MM.1S (cell line): ENCODE results near the gene DIP2C.

Source experiments
- DNase-seq: peaks from one replicate; pipeline ENCODE4 v3.0.0-alpha.2; 2015
- H2AFZ ChIP-seq: fragments of 300-600 bp; sonication (generic); 2 replicates; pipeline ENCODE4 v1.6.0; 2016; ENCODE audit warnings: antibody characterized with exemption, low read length
- H3F3A ChIP-seq: fragments of 300-600 bp; sonication (generic); 2 replicates; pipeline ENCODE4 v1.6.1; 2016; ENCODE audit warnings: mild to moderate bottlenecking, antibody characterized with exemption, low read length, moderate library complexity, mixed read lengths; ENCODE audit not compliant: insufficient read depth
- H3K27ac ChIP-seq: fragments of 300-600 bp; sonication (generic); 2 replicates; pipeline ENCODE4 v1.5.1; 2016; ENCODE audit warnings: mild to moderate bottlenecking, low read length
- H3K27me3 ChIP-seq: fragments of 300-600 bp; sonication (generic); replicated peaks from 2 replicates; pipeline ENCODE4 v1.6.0; 2016; ENCODE audit warnings: low read length; ENCODE audit not compliant: insufficient read depth
- H3K36me3 ChIP-seq: fragments of 300-600 bp; sonication (generic); replicated peaks from 2 replicates; pipeline ENCODE4 v1.6.1; 2016; ENCODE audit warnings: mild to moderate bottlenecking, low read length, mixed read lengths; ENCODE audit not compliant: insufficient read depth
- H3K4me1 ChIP-seq: fragments of 300-600 bp; sonication (generic); 2 replicates; pipeline ENCODE4 v1.6.1; 2016; ENCODE audit warnings: low read length, mixed read lengths
- H3K4me2 ChIP-seq: fragments of 300-600 bp; sonication (generic); 2 replicates; pipeline ENCODE4 v1.6.0; 2016; ENCODE audit warnings: low read depth, low read length
- H3K4me3 ChIP-seq: fragments of 300-600 bp; sonication (generic); 2 replicates; pipeline ENCODE4 v1.5.1; 2016; ENCODE audit warnings: low read length, mixed read lengths
- H3K79me2 ChIP-seq: fragments of 300-600 bp; sonication (generic); 2 replicates; pipeline ENCODE4 v1.6.1; 2016; ENCODE audit warnings: mixed run types, low read length, mixed read lengths
- H3K9ac ChIP-seq: fragments of 300-600 bp; sonication (generic); 2 replicates; pipeline ENCODE4 v1.6.1; 2016; ENCODE audit warnings: low read length, mixed read lengths
- H3K9me2 ChIP-seq: fragments of 300-600 bp; sonication (generic); replicated peaks from 2 replicates; pipeline ENCODE4 v1.6.1; 2016; ENCODE audit warnings: mild to moderate bottlenecking, low read length, mixed read lengths; ENCODE audit not compliant: insufficient read depth
- H3K9me3 ChIP-seq: fragments of 300-600 bp; sonication (generic); replicated peaks from 2 replicates; pipeline ENCODE4 v1.6.1; 2016; ENCODE audit warnings: mild to moderate bottlenecking, low read length, mixed read lengths; ENCODE audit not compliant: insufficient read depth
- H4K20me1 ChIP-seq: fragments of 300-600 bp; sonication (generic); 2 replicates; pipeline ENCODE4 v1.6.1; 2016; ENCODE audit warnings: mild to moderate bottlenecking, low read length, moderate library complexity, mixed read lengths; ENCODE audit not compliant: insufficient read depth
- CTCF ChIP-seq: fragments of 300-600 bp; sonication (generic); IDR thresholded peaks from 2 replicates; pipeline ENCODE4 v1.5.1; 2016; ENCODE audit warnings: antibody characterized with exemption, low read length, mixed read lengths
- EZH2 ChIP-seq: fragments of 300-600 bp; sonication (generic); optimal IDR thresholded peaks from 2 replicates; pipeline ENCODE3; 2017; ENCODE audit warnings: low read depth, mild to moderate bottlenecking, antibody characterized with exemption, low read length, mixed read lengths
- EZH2phosphoT487 ChIP-seq: fragments of 300-600 bp; sonication (generic); IDR thresholded peaks from 2 replicates; pipeline ENCODE4 v1.6.1; 2018; ENCODE audit warnings: antibody characterized with exemption, low read length

DIP2C gene

GRCh38 chr10:393787-394438 lies 295.6 kb downstream of the DIP2C start:
- no peaks in the 10 kb centered on the region for H3K4me1 ChIP-seq
- no peaks in the 10 kb centered on the region for H3K79me2 ChIP-seq
- H3K9me3 ChIP-seq: no peaks in the 10 kb centered on the region
- H3K27ac ChIP-seq: no peak overlapping the region
- no peak overlapping the region for H2AFZ ChIP-seq
- no peaks in the 10 kb centered on the region for H3K36me3 ChIP-seq
- H3K9ac ChIP-seq: no peak overlapping the region
- TF ChIP-seq CTCF (no peak), EZH2 (no peak), EZH2phosphoT487 (no peak)
- DNase-seq: no peak
- no peaks in the 10 kb centered on the region for H3K9me2 ChIP-seq
- no peaks in the 10 kb centered on the region for H3F3A ChIP-seq
- H3K4me3 ChIP-seq: no peak overlapping the region
- no peaks in the 10 kb centered on the region for H3K27me3 ChIP-seq
- no peak overlapping the region for H3K4me2 ChIP-seq
- H4K20me1 ChIP-seq: no peaks in the 10 kb centered on the region

DNA sequence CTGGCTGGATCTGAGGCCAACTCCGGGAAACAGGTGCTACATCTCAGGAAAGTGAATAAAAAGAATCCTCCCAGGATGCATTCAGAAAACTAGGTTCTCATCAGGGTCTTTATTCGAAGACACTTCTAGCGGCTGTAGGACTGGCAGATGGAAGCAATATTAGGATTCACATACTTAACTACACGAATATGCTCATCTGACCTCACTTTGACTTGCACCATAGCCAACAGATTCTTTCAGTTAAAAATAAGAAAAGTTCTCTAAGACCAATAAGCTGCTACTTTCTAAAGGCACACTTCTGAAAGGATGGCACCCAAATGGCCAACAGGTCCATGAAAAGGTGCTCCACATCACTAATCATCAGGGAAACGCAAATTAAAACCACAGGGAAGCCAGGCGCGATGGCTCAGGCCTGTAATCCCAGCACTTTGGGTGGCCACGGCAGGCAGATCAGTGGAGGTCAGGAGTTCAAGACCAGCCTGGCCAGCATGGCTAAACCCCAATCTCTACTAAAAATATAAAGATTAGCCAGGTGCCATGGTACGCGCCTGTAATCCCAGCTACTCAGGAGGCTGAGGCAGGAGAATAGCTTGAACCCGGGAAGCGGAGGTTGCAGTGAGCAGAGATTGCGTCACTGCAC lies 296.2 kb downstream of the DIP2C start:
- Histone ChIP-seq H2AFZ (no peak overlapping the region), H3F3A (no peaks in the 10 kb centered on the region), H3K79me2 (no peaks in the 10 kb centered on the region), H3K4me2 (no peak overlapping the region), H3K27ac (no peak overlapping the region), H3K36me3 (no peaks in the 10 kb centered on the region), H3K9me3 (no peaks in the 10 kb centered on the region), H3K27me3 (no peaks in the 10 kb centered on the region), H4K20me1 (no peaks in the 10 kb centered on the region), H3K4me3 (no peak overlapping the region), H3K4me1 (no peaks in the 10 kb centered on the region), H3K9ac (no peak overlapping the region), H3K9me2 (no peaks in the 10 kb centered on the region)
- no peak for TF ChIP-seq EZH2phosphoT487
- TF ChIP-seq EZH2: no peak
- TF ChIP-seq CTCF: no peak
- DNase-seq: no peak

- TF ChIP-seq EZH2phosphoT487: no peak
- TF ChIP-seq CTCF: no peak
- no peak for TF ChIP-seq EZH2
- H3K9me2 ChIP-seq: no peaks in the 10 kb centered on the region
- no peak overlapping the region for H2AFZ ChIP-seq
- no peaks in the 10 kb centered on the region for H3K36me3 ChIP-seq
- H3K4me2 ChIP-seq: no peak overlapping the region
- H3K9ac ChIP-seq: no peak overlapping the region
- H3K27ac ChIP-seq: no peak overlapping the region
- H3K4me1 ChIP-seq: no peaks in the 10 kb centered on the region
- H4K20me1 ChIP-seq: no peaks in the 10 kb centered on the region
- DNase-seq: no peak
- no peaks in the 10 kb centered on the region for H3K27me3 ChIP-seq
- H3F3A ChIP-seq: no peaks in the 10 kb centered on the region
- H3K79me2 ChIP-seq: no peaks in the 10 kb centered on the region
- H3K4me3 ChIP-seq: no peak overlapping the region
- no peaks in the 10 kb centered on the region for H3K9me3 ChIP-seq
These were observed 296.8 kb downstream of the DIP2C start for GRCh38 chr10:392705-393037.
